MM.1S (cell line): ENCODE measurements around the gene UBE3B.

Source experiments
- DNase-seq: peaks from one replicate; pipeline ENCODE4 v3.0.0-alpha.2; 2015
- H2AFZ ChIP-seq: fragments of 300-600 bp; sonication (generic); 2 replicates; pipeline ENCODE4 v1.6.0; 2016; ENCODE audit warnings: antibody characterized with exemption, low read length
- H3F3A ChIP-seq: fragments of 300-600 bp; sonication (generic); 2 replicates; pipeline ENCODE4 v1.6.1; 2016; ENCODE audit warnings: mild to moderate bottlenecking, antibody characterized with exemption, low read length, moderate library complexity, mixed read lengths; ENCODE audit not compliant: insufficient read depth
- H3K27ac ChIP-seq: fragments of 300-600 bp; sonication (generic); 2 replicates; pipeline ENCODE4 v1.5.1; 2016; ENCODE audit warnings: mild to moderate bottlenecking, low read length
- H3K27me3 ChIP-seq: fragments of 300-600 bp; sonication (generic); replicated peaks from 2 replicates; pipeline ENCODE4 v1.6.0; 2016; ENCODE audit warnings: low read length; ENCODE audit not compliant: insufficient read depth
- H3K36me3 ChIP-seq: fragments of 300-600 bp; sonication (generic); replicated peaks from 2 replicates; pipeline ENCODE4 v1.6.1; 2016; ENCODE audit warnings: mild to moderate bottlenecking, low read length, mixed read lengths; ENCODE audit not compliant: insufficient read depth
- H3K4me1 ChIP-seq: fragments of 300-600 bp; sonication (generic); 2 replicates; pipeline ENCODE4 v1.6.1; 2016; ENCODE audit warnings: low read length, mixed read lengths
- H3K4me2 ChIP-seq: fragments of 300-600 bp; sonication (generic); 2 replicates; pipeline ENCODE4 v1.6.0; 2016; ENCODE audit warnings: low read depth, low read length
- H3K4me3 ChIP-seq: fragments of 300-600 bp; sonication (generic); 2 replicates; pipeline ENCODE4 v1.5.1; 2016; ENCODE audit warnings: low read length, mixed read lengths
- H3K79me2 ChIP-seq: fragments of 300-600 bp; sonication (generic); 2 replicates; pipeline ENCODE4 v1.6.1; 2016; ENCODE audit warnings: mixed run types, low read length, mixed read lengths
- H3K9ac ChIP-seq: fragments of 300-600 bp; sonication (generic); 2 replicates; pipeline ENCODE4 v1.6.1; 2016; ENCODE audit warnings: low read length, mixed read lengths
- H3K9me2 ChIP-seq: fragments of 300-600 bp; sonication (generic); replicated peaks from 2 replicates; pipeline ENCODE4 v1.6.1; 2016; ENCODE audit warnings: mild to moderate bottlenecking, low read length, mixed read lengths; ENCODE audit not compliant: insufficient read depth
- H3K9me3 ChIP-seq: fragments of 300-600 bp; sonication (generic); replicated peaks from 2 replicates; pipeline ENCODE4 v1.6.1; 2016; ENCODE audit warnings: mild to moderate bottlenecking, low read length, mixed read lengths; ENCODE audit not compliant: insufficient read depth
- H4K20me1 ChIP-seq: fragments of 300-600 bp; sonication (generic); 2 replicates; pipeline ENCODE4 v1.6.1; 2016; ENCODE audit warnings: mild to moderate bottlenecking, low read length, moderate library complexity, mixed read lengths; ENCODE audit not compliant: insufficient read depth
- CTCF ChIP-seq: fragments of 300-600 bp; sonication (generic); IDR thresholded peaks from 2 replicates; pipeline ENCODE4 v1.5.1; 2016; ENCODE audit warnings: antibody characterized with exemption, low read length, mixed read lengths
- EZH2 ChIP-seq: fragments of 300-600 bp; sonication (generic); optimal IDR thresholded peaks from 2 replicates; pipeline ENCODE3; 2017; ENCODE audit warnings: low read depth, mild to moderate bottlenecking, antibody characterized with exemption, low read length, mixed read lengths
- EZH2phosphoT487 ChIP-seq: fragments of 300-600 bp; sonication (generic); IDR thresholded peaks from 2 replicates; pipeline ENCODE4 v1.6.1; 2018; ENCODE audit warnings: antibody characterized with exemption, low read length

UBE3B gene

GRCh38 chr12:109496306-109496705, 18.9 kb downstream of the UBE3B start:
- Histone ChIP-seq H3K79me2 (no peaks in the 10 kb centered on the region), H3K9me2 (no peaks in the 10 kb centered on the region), H4K20me1 (no peaks in the 10 kb centered on the region), H3K4me2 (no peak overlapping the region), H3F3A (no peaks in the 10 kb centered on the region), H3K4me3 (no peak overlapping the region), H3K4me1 (no peaks in the 10 kb centered on the region), H2AFZ (no peak overlapping the region), H3K27me3 (no peaks in the 10 kb centered on the region), H3K36me3 (no peaks in the 10 kb centered on the region), H3K9ac (no peak overlapping the region), H3K9me3 (no peaks in the 10 kb centered on the region), H3K27ac (no peak overlapping the region)
- no peak for DNase-seq
- no peak for TF ChIP-seq EZH2
- no peak for TF ChIP-seq CTCF
- TF ChIP-seq EZH2phosphoT487, result no peak

GRCh38 chr12:109497675-109498074, 20.2 kb downstream of the UBE3B start:
- Histone ChIP-seq H3K9me3 (no peaks in the 10 kb centered on the region), H4K20me1 (no peaks in the 10 kb centered on the region), H3K27me3 (no peaks in the 10 kb centered on the region), H3K4me2 (no peak overlapping the region), H3K79me2 (no peaks in the 10 kb centered on the region), H3K36me3 (no peaks in the 10 kb centered on the region), H3K9ac (no peak overlapping the region), H3K27ac (no peak overlapping the region), H3F3A (no peaks in the 10 kb centered on the region), H3K4me1 (no peaks in the 10 kb centered on the region), H3K4me3 (no peak overlapping the region), H2AFZ (no peak overlapping the region), H3K9me2 (no peaks in the 10 kb centered on the region)
- TF ChIP-seq CTCF (no peak), EZH2 (no peak), EZH2phosphoT487 (no peak)
- no peak for DNase-seq

- Histone ChIP-seq H3K27ac (no peak overlapping the region), H3K4me3 (no peak overlapping the region), H3K36me3 (no peaks in the 10 kb centered on the region), H3K9me3 (no peaks in the 10 kb centered on the region), H3K4me2 (no peak overlapping the region), H3K9ac (no peak overlapping the region), H4K20me1 (no peaks in the 10 kb centered on the region), H2AFZ (no peak overlapping the region), H3K9me2 (no peaks in the 10 kb centered on the region), H3K27me3 (no peaks in the 10 kb centered on the region), H3K4me1 (no peaks in the 10 kb centered on the region), H3K79me2 (no peaks in the 10 kb centered on the region), H3F3A (no peaks in the 10 kb centered on the region)
- DNase-seq, result no peak
- no peak for TF ChIP-seq EZH2
- no peak for TF ChIP-seq CTCF
- no peak for TF ChIP-seq EZH2phosphoT487
Observed at GRCh38 chr12:109500406-109501185, 23.2 kb downstream of the UBE3B start.
